GM13976 (cell line): ENCODE data around the gene AK8.

ENCODE experiments used
- DNase-seq: peaks from one replicate; pipeline ENCODE4 v3.0.0; 2012; ENCODE audit warnings: low spot score
- CTCF ChIP-seq: IDR thresholded peaks from 2 replicates; pipeline ENCODE4 v1.5.1; 2012; ENCODE audit warnings: borderline replicate concordance, mild to moderate bottlenecking; ENCODE audit not compliant: insufficient read depth; ENCODE audit errors: extremely low read depth, missing control alignments, control extremely low read depth
- in situ Hi-C: fragments of 300-500 bp; cut with MboI; formaldehyde crosslinking; loops from one replicate; pipeline ENCODE4 v1.12.0; 2022; ENCODE audit warnings: low sequenced_read_pairs, mixed read lengths, inconsistent platforms; ENCODE audit not compliant: unreplicated experiment

AK8 gene

GRCh38 chr9:132910376-132910775 is 32.3 kb upstream of the AK8 start:
- in situ Hi-C loops, result no loop called here
- no peak for DNase-seq
- no peak for TF ChIP-seq CTCF

GRCh38 chr9:132909311-132909710 is 31.2 kb upstream of the AK8 start:
- in situ Hi-C loops, result no loop called here
- DNase-seq, result no peak
- no peak for TF ChIP-seq CTCF

GRCh38 chr9:132908635-132909034 is 30.6 kb upstream of the AK8 start:
- TF ChIP-seq CTCF, result no peak
- in situ Hi-C loops, result no loop called here
- DNase-seq, result no peak

GRCh38 chr9:132905726-132906125 is 27.6 kb upstream of the AK8 start:
- no peak for DNase-seq
- no peak for TF ChIP-seq CTCF
- in situ Hi-C loops, result no loop called here

- in situ Hi-C loops, result no loop called here
- DNase-seq, result no peak
- TF ChIP-seq CTCF, result no peak
Observed at GRCh38 chr9:132903574-132904492, 25.7 kb upstream of the AK8 start.

- peak; percentile 84 for DNase-seq
- peak; percentile 80 for TF ChIP-seq CTCF
- in situ Hi-C loops, result no loop called here
Observed at GRCh38 chr9:132901858-132902831, 24.1 kb upstream of the AK8 start.
